Stimulated activated CD4-positive, alpha-beta T cell treated with anti-CD3 and anti-CD28 coated beads, Interleukin-2, amount 100 ng/mL, for 48 hours (primary cell): ENCODE measurements around the gene GATA3.

Source experiments
- DNase-seq, 2 donors: peaks; one replicate each; pipeline ENCODE4 v3.0.0-alpha.2; 2020

GATA3 gene

GRCh38 chr10:8037941-8038894 lies 16.3 kb upstream of the GATA3 start:
- DNase-seq = peak in 1 of 2 donors; percentile 7

GRCh38 chr10:8039321-8039881 lies 15.1 kb upstream of the GATA3 start:
- DNase-seq = no peak

- no peak for DNase-seq
These were observed 13.8 kb upstream of the GATA3 start for GRCh38 chr10:8040651-8041050.

- DNase-seq = no peak
These were observed 13.1 kb upstream of the GATA3 start for GRCh38 chr10:8041284-8041991.

DNA sequence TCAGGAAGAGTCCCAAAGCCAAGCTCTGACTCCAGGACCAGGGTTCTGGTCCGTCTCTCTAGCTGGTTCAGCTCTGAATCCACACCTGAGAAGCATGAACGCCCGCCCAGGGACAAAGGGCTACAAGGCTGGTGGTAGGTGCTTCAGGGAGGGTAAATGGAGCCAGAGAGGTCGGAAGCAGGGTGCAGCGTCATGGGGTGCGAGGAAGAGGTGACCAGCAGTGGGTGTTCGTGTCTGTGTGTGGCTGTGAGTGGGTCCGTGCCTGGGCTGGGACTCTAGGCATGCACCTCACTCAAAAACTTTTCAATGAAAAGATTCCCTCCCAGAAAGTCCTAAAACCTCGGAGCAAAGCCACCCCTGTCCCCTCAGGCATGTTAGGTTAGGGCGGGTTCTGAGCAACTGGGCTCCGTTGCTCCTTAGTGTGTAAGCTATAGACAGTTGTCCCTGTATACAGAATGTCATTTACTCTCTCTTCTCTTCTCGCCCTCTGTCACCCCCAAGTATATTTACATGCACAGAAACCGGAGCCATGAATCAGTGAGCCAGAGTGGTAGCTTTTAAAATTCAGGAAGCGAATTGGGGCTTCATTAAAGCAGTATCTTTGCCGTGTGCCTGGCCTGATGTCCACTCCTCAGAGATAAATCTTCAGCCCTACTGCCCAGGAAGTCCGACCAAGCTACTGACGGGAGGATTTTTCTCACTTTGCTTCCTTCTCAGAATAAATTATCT lies 12.3 kb upstream of the GATA3 start:
- no peak for DNase-seq

- no peak for DNase-seq
These were observed 11.5 kb upstream of the GATA3 start for GRCh38 chr10:8042721-8043568.

DNA sequence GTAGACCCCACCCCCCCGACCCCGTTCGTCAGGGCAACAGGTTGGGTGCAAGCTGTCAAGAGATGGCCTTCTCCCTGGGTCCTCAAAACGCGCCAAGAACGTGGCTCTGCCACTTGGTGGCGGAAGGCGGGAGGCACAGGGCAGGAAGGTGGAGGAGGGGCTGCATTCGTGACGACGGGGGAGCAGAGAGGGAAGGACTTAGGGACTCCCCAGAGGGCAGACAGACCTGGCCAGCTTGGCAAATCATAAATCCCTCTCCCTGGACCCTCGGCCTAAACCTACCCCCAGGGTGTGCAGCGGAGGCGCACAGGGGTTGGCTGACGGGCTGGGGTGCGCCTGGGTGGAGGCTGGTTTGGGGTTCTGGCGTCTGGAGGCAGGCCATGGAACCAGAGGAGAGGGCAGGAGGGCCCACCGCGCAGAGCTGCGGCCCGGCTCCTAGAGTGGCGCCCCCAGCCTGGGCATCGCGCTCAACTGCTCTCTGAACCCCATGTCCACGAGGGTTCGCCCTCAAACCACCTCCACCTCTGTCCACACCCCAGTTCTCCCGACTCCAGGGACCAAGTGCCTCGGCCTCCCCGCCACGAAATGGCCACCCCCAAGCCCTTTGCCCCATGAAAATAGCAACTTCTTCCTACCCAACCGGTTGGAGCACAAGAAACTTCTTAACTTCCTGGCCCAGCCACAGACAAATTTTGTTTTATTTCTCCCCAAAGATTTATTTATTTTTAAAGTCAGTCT lies 10.8 kb upstream of the GATA3 start:
- DNase-seq = peak in 1 of 2 donors; percentile 37

DNA sequence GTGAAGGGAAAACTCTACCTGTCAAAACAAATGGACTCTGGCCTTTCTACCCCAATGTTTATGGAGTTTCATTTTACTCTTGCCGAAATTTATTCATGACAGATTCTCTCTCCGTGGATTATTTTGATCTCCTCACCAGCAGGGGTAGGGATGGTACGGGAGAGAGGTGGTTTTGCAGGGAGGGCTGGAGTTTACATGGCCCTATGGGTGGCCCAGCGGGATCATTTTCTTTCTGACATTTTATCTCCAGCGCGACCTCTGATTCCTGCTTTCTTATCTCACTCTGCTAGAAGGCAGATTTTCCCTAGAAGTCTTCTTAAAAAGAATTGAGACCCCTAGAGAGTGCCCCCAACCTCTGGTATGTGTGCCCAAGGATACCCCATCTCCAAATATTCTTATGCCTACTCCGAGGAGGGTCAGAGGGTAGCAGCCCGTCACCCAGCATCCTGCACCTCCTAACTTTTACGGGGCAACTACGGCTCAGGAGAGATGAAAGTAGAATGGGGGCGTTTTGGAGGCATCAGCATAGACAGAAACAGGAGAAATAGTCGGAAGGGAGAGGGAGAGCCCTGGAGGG lies 10.1 kb upstream of the GATA3 start:
- DNase-seq = no peak

DNA sequence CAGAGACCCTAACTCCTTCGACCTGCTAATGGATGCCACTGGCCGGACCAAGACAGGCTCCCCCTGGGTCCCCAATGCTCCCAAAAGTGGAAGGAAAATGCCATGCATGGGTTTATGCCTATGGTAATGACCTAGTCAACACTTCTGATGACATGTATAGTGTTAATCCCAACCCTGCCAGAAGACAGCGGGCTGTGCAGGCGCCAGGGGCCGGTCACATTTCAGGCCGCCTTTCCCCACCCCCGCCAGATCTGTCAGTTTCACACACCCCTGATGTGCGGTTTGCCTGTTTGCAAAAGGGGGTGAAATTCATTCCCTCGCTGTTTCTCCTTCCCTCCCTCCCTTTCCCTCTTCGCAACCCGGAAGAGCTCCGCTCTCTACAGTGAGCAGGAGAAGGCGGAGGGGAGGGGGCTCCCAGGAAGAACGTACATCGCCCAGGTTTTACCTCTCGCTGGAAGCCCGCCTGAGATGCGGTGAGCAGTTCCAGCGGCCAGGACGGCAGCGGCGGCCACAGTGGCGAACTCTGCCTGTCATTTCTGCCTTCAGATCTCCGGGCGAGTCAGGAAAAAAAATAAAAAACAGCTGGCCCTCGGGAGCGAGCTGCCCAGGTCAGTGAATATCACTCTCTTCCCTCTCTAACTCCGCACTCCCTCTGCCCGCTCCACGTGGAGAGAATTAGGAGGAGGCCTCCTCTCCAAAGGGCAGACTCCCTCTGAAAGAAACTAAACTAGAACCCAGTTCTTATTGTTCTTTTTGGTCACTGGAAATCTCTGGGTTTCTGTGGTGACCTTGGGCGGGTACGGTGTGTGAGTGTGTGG lies 9.4 kb upstream of the GATA3 start:
- DNase-seq = peak in 1 of 2 donors; percentile 7

- DNase-seq = no peak
These were observed 8.6 kb upstream of the GATA3 start for GRCh38 chr10:8045726-8046494.

- peak in 1 of 2 donors; percentile 2 for DNase-seq
These were observed 6.8 kb upstream of the GATA3 start for GRCh38 chr10:8047452-8048280.

GRCh38 chr10:8048281-8049008 lies 6.0 kb upstream of the GATA3 start:
- peak in 1 of 2 donors; percentile 16 for DNase-seq

- peak in 1 of 2 donors; percentile 24 for DNase-seq
These were observed 5.2 kb upstream of the GATA3 start for GRCh38 chr10:8049045-8049864.

DNA sequence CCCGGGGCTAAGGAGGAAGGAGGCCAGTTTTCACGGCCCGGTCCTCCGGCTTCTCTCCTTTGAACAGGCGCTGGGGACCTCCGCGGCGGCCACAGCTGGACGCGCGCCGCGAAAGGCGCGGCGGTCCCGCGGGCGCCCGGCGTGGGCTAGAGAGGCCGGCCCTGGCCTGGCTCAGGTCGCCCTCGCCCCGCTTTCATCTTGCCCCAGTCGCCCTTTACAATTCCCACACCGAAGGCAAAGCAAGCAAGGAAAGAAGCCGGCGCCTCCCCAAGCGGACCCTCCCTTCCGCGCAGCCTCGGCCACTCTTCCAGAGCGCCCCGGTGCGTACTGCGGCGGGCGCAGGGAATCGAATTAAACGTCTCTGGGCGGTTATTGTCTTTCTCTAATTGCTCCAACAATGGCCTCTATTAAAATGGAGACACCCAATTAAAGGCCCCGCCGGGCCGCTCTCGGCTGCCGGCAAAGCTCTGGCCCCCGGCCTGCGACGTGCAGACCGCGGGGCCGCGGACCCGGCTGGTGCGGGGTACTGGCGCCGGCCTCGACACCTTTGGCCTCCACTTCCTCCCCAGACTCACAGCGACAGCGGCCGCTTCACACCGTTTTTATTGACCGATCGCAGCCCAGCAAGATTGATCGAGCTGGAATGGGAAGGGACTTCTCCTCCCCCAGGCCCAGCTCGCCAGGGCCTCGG lies 4.5 kb upstream of the GATA3 start:
- peak in 1 of 2 donors; percentile 18 for DNase-seq

DNA sequence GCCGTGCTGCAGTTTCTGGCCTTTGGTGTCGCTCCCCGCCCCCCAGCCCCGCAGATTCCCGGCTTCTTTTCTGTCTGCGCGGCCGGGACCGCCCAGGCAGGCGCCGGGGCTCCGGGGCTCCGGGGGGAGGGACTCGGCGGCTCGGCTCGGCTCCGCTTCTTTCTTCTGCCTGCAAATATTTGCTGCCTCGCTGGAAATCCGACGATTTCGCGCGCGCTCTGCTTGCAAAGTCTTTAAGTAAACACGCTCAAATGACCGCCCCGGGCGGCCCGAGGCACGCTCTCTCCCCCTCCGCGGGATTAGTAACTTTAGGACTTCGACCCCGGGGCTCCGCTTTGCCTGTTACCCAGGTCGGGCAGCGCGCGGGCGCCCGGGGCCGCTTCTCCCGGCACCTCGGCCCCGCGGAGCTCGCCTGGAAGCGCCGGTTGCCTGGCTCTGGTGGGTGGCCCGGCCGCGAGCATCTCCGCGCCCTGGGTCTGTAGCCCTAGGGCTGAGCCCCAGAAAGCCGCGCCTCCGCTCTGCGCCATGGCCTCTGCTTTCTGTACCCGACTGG lies 3.9 kb upstream of the GATA3 start:
- peak in 1 of 2 donors; percentile 29 for DNase-seq
